Measurements from ENCODE around the gene CT45A6.
"Not testable (repeated sequence)": the region's sequence is repeated elsewhere in the genome, so short reads cannot be mapped to it uniquely, and the experiment has no call there.

Gene CT45A6

GRCh38 chrX:135802687-135803086 lies at the start of gene CT45A6:
CT45A6 (minus strand) TSS chrX:135802787; CDS start chrX:135798993, 3,794 bp downstream.
- DNase-seq = not testable (repeated sequence)

DNA sequence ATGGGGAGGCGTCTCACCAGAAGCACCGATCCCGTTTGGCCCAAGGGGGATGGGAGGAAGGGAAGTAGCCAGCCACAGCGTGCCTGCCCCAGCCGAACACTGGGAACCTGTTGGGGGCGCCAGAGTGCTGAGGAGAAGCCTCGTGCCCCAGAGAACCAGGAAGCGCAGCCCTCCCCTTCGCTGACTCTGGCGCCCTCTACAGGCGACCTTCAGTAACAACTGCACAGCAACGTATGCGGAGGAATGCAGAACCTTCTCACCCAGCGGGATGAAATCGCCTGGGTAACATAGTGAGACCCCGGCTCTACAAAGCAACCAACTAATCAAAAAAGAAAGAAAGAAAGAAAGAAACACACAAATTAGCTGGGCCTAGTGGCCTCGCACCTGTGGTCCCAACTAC lies 34.6 kb upstream of the CT45A6 start, which contains the start of gene CT45A7:
Gene CT45A7 (minus strand): TSS at position 101 of the 400 bp plus-strand sequence. CDS start 3,747 bp downstream, outside the sequence.
- DNase-seq = not testable (repeated sequence)

GRCh38 chrX:135819912-135820311 lies 17.3 kb upstream of the CT45A6 start, which contains the start of gene CT45A2:
CT45A2 (minus strand) TSS chrX:135820012; CDS start chrX:135816265, 3,747 bp downstream.
- not testable (repeated sequence) for DNase-seq

DNA sequence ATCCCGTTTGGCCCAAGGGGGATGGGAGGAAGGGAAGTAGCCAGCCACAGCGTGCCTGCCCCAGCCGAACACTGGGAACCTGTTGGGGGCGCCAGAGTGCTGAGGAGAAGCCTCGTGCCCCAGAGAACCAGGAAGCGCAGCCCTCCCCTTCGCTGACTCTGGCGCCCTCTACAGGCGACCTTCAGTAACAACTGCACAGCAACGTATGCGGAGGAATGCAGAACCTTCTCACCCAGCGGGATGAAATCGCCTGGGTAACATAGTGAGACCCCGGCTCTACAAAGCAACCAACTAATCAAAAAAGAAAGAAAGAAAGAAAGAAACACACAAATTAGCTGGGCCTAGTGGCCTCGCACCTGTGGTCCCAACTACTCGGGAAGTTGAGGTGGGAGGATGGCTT lies 17.2 kb downstream of the CT45A6 start, which contains the start of gene CT45A5:
Gene CT45A5 (minus strand): TSS at position 101 of the 400 bp plus-strand sequence. CDS start 3,774 bp downstream, outside the sequence.
- not testable (repeated sequence) for DNase-seq

GRCh38 chrX:135768091-135768490 lies 34.5 kb downstream of the CT45A6 start, which contains the start of gene CT45A3:
CT45A3 (minus strand) TSS chrX:135768191; CDS start chrX:135764444, 3,747 bp downstream.
- DNase-seq = not testable (repeated sequence)

DNA sequence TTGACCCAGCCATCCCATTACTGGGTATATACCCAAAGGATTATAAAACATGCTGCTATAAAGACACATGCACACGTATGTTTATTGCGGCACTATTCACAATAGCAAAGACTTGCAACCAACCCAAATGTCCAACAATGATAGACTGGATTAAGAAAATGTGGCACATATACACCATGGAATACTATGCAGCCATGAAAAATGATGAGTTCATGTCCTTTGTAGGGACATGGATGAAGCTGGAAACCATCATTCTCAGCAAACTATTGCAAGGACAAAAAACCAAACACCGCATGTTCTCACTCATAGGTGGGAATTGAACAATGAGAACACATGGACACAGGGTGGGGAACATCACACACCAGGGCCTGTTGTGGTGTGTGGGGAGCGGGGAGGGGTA lies 57.8 kb downstream of the CT45A6 start:
- not testable (repeated sequence) for DNase-seq

All from SHP77 (cell line).